Measurements from ENCODE around the gene YTHDC2.

YTHDC2 gene

DNA sequence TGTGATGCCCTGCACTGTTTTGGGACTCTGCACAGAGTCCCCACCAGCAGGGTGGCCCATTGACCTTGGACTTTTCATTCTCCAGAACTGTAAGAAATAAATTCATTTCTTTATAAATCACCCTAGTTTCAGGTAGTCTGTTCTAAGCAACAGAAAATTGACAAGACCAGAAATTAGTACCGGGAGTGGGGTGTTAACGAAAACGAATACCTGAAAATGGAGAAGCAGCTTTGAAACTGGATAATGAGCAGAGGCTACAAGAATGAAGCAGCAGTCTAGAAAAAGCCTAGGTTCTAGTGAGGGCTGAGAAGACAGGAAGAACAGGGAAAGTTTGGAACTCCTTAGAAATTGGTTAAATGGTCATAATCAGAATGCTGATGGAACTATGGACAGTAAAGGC is 23.2 kb upstream of the YTHDC2 start:
- Histone ChIP-seq H3K14ac (ENCODE audit: low read length) (no peak overlapping the region), H3K4ac (ENCODE audit: low read depth, low read length) (no peak overlapping the region), H3K36me3 (ENCODE audit: control insufficient read depth in 1 of 2, insufficient read depth in 2 of 2, low read length in 2 of 2) (no peaks in the 10 kb centered on the region), H3K27me3 (ENCODE audit: insufficient read depth, low read length) (peaks cover 11% of the 10 kb centered on the region), H3K9me3 (ENCODE audit: insufficient read depth, low read depth, low read length) (peaks cover 6% of the 10 kb centered on the region), H2BK12ac (ENCODE audit: low read length) (no peak overlapping the region), H4K8ac (ENCODE audit: low read depth, low read length) (no peak overlapping the region), H3K4me2 (ENCODE audit: low read length) (no peak overlapping the region), H3K79me1 (ENCODE audit: low read length) (peaks cover 11% of the 10 kb centered on the region), H2AFZ (ENCODE audit: insufficient read depth, low read length, poor library complexity) (no peak overlapping the region), H3K4me3 (ENCODE audit: low read depth, low read length) (no peak overlapping the region), H3K79me2 (ENCODE audit: control insufficient read depth, insufficient read depth, low read length, poor library complexity) (peaks cover 3% of the 10 kb centered on the region), H2BK120ac (ENCODE audit: insufficient read depth, low read length, poor library complexity) (no peak overlapping the region), H3K27ac (ENCODE audit: low read depth, low read length) (no peak overlapping the region), H3K18ac (ENCODE audit: low read length) (no peak overlapping the region), H2BK5ac (ENCODE audit: low read depth, low read length, poor library complexity) (no peak overlapping the region), H4K12ac (ENCODE audit: low read depth, low read length) (no peak overlapping the region), H3K9ac (ENCODE audit: low read length) (no peak overlapping the region), H4K91ac (ENCODE audit: low read depth, low read length) (no peak overlapping the region), H3K4me1 (ENCODE audit: control insufficient read depth in 1 of 2, insufficient read depth in 2 of 2, low read length in 2 of 2) (peaks cover 15% of the 10 kb centered on the region in 2 experiments), H2AK5ac (ENCODE audit: low read length) (no peak overlapping the region), H3K23ac (ENCODE audit: low read length) (no peak overlapping the region)
- DNase-seq = no peak
- no CpG with 5 or more reads among the region's 3 CpGs for WGBS (ENCODE audit: extremely low coverage, insufficient coverage, insufficient read length)

DNA sequence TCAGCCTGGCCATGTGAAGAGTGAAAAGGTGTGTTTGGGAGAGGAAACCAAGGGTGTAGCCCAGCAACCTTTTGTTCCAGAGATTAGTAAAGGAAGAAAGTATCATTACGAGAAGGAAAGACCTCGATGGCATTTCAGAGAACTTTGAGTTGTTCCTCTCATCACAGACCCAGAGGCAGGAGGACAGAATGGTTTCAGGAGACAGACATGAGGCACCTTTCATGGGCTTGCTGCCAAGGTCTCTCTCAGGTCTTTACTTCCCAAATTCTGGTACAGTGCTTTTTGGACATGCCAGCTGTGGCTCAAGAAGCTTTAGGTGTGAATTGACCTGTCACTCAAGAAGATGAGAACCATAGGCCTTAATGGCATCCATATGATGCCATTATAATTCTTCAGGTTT is 22.5 kb upstream of the YTHDC2 start:
- Histone ChIP-seq H3K4me1 (ENCODE audit: control insufficient read depth in 1 of 2, insufficient read depth in 2 of 2, low read length in 2 of 2) (peaks cover 15% of the 10 kb centered on the region in 2 experiments), H2AFZ (ENCODE audit: insufficient read depth, low read length, poor library complexity) (no peak overlapping the region), H3K23ac (ENCODE audit: low read length) (no peak overlapping the region), H3K18ac (ENCODE audit: low read length) (no peak overlapping the region), H3K4me3 (ENCODE audit: low read depth, low read length) (no peak overlapping the region), H2BK120ac (ENCODE audit: insufficient read depth, low read length, poor library complexity) (no peak overlapping the region), H3K4me2 (ENCODE audit: low read length) (no peak overlapping the region), H3K79me1 (ENCODE audit: low read length) (peaks cover 11% of the 10 kb centered on the region), H3K27ac (ENCODE audit: low read depth, low read length) (no peak overlapping the region), H3K4ac (ENCODE audit: low read depth, low read length) (no peak overlapping the region), H4K91ac (ENCODE audit: low read depth, low read length) (no peak overlapping the region), H2BK5ac (ENCODE audit: low read depth, low read length, poor library complexity) (no peak overlapping the region), H3K27me3 (ENCODE audit: insufficient read depth, low read length) (peaks cover 11% of the 10 kb centered on the region), H2AK5ac (ENCODE audit: low read length) (no peak overlapping the region), H3K14ac (ENCODE audit: low read length) (no peak overlapping the region), H3K79me2 (ENCODE audit: control insufficient read depth, insufficient read depth, low read length, poor library complexity) (peaks cover 3% of the 10 kb centered on the region), H4K8ac (ENCODE audit: low read depth, low read length) (no peak overlapping the region), H3K36me3 (ENCODE audit: control insufficient read depth in 1 of 2, insufficient read depth in 2 of 2, low read length in 2 of 2) (no peaks in the 10 kb centered on the region), H2BK12ac (ENCODE audit: low read length) (no peak overlapping the region), H3K9me3 (ENCODE audit: insufficient read depth, low read depth, low read length) (peaks cover 6% of the 10 kb centered on the region), H4K12ac (ENCODE audit: low read depth, low read length) (no peak overlapping the region), H3K9ac (ENCODE audit: low read length) (no peak overlapping the region)
- WGBS (ENCODE audit: extremely low coverage, insufficient coverage, insufficient read length) = no CpG with 5 or more reads among the region's 2 CpGs
- no peak for DNase-seq

DNA sequence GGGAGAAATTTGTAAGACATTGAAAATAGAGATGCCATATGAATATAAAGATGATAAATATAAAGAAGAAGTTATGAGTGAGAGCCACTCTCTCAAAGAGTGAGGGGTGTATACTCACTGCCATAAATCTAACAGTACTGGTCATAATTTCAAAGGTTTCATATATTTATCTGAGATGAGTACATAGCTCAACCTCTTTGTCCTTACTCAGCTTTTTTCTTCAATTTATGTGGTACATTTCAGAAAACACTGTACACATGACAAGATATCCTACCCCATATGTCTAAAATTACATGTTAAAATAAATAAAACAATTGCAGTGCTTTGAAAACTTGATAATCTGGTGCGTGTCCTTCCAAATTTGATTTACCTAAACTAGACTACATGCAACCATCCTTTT is 20.0 kb upstream of the YTHDC2 start:
- H2BK5ac ChIP-seq (ENCODE audit: low read depth, low read length, poor library complexity) = no peak overlapping the region
- no peak overlapping the region for H3K27ac ChIP-seq (ENCODE audit: low read depth, low read length)
- H3K4me3 ChIP-seq (ENCODE audit: low read depth, low read length) = no peak overlapping the region
- no CpG with 5 or more reads among the region's 1 CpG for WGBS (ENCODE audit: extremely low coverage, insufficient coverage, insufficient read length)
- no peaks in the 10 kb centered on the region for H3K27me3 ChIP-seq (ENCODE audit: insufficient read depth, low read length)
- H4K91ac ChIP-seq (ENCODE audit: low read depth, low read length) = no peak overlapping the region
- H3K79me1 ChIP-seq (ENCODE audit: low read length) = peaks cover 5% of the 10 kb centered on the region
- no peak overlapping the region for H4K12ac ChIP-seq (ENCODE audit: low read depth, low read length)
- H3K18ac ChIP-seq (ENCODE audit: low read length) = no peak overlapping the region
- H2AFZ ChIP-seq (ENCODE audit: insufficient read depth, low read length, poor library complexity) = no peak overlapping the region
- H2BK12ac ChIP-seq (ENCODE audit: low read length) = no peak overlapping the region
- no peak for DNase-seq
- no peaks in the 10 kb centered on the region for H3K79me2 ChIP-seq (ENCODE audit: control insufficient read depth, insufficient read depth, low read length, poor library complexity)
- no peak overlapping the region for H4K8ac ChIP-seq (ENCODE audit: low read depth, low read length)
- no peak overlapping the region for H3K4ac ChIP-seq (ENCODE audit: low read depth, low read length)
- H3K36me3 ChIP-seq (ENCODE audit: control insufficient read depth in 1 of 2, insufficient read depth in 2 of 2, low read length in 2 of 2) = no peaks in the 10 kb centered on the region
- H2AK5ac ChIP-seq (ENCODE audit: low read length) = no peak overlapping the region
- no peak overlapping the region for H3K23ac ChIP-seq (ENCODE audit: low read length)
- H2BK120ac ChIP-seq (ENCODE audit: insufficient read depth, low read length, poor library complexity) = no peak overlapping the region
- no peak overlapping the region for H3K9ac ChIP-seq (ENCODE audit: low read length)
- H3K14ac ChIP-seq (ENCODE audit: low read length) = no peak overlapping the region
- no peak overlapping the region for H3K4me2 ChIP-seq (ENCODE audit: low read length)
- H3K9me3 ChIP-seq (ENCODE audit: insufficient read depth, low read depth, low read length) = peaks cover 6% of the 10 kb centered on the region
- peaks cover 7 to 8% of the 10 kb centered on the region in 2 experiments for H3K4me1 ChIP-seq (ENCODE audit: control insufficient read depth in 1 of 2, insufficient read depth in 2 of 2, low read length in 2 of 2)

DNA sequence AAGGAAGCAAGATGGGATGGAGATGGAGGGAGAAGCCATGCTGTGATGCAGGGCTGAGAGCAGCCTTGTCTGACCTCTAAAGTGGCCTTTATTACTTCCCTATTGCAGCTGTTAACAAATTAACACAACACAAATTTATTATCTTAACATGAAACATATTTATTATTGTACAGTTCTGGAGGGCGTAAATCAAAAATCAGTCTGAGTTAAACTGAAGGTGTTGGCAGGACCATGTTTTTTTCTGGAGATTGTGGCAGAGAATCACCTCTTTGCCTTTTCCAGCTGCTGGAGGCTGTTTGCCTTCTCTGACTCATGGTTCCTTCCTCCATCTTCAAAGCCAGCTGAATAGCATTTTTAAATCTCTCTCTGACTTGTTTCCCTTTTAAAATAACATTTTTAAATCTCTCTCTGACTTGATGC is 18.1 kb upstream of the YTHDC2 start:
- Histone ChIP-seq H3K23ac (ENCODE audit: low read length) (no peak overlapping the region), H3K9me3 (ENCODE audit: insufficient read depth, low read depth, low read length) (peaks cover 4% of the 10 kb centered on the region), H3K79me2 (ENCODE audit: control insufficient read depth, insufficient read depth, low read length, poor library complexity) (no peaks in the 10 kb centered on the region), H3K27me3 (ENCODE audit: insufficient read depth, low read length) (no peaks in the 10 kb centered on the region), H4K12ac (ENCODE audit: low read depth, low read length) (no peak overlapping the region), H2BK12ac (ENCODE audit: low read length) (no peak overlapping the region), H4K91ac (ENCODE audit: low read depth, low read length) (no peak overlapping the region), H4K8ac (ENCODE audit: low read depth, low read length) (no peak overlapping the region), H3K36me3 (ENCODE audit: control insufficient read depth in 1 of 2, insufficient read depth in 2 of 2, low read length in 2 of 2) (no peaks in the 10 kb centered on the region), H2AFZ (ENCODE audit: insufficient read depth, low read length, poor library complexity) (no peak overlapping the region), H3K9ac (ENCODE audit: low read length) (peak overlapping the region; percentile 74), H3K79me1 (ENCODE audit: low read length) (no peaks in the 10 kb centered on the region), H3K14ac (ENCODE audit: low read length) (no peak overlapping the region), H2AK5ac (ENCODE audit: low read length) (no peak overlapping the region), H3K4me1 (ENCODE audit: control insufficient read depth in 1 of 2, insufficient read depth in 2 of 2, low read length in 2 of 2) (no peaks in the 10 kb centered on the region), H3K4me2 (ENCODE audit: low read length) (no peak overlapping the region), H3K4ac (ENCODE audit: low read depth, low read length) (no peak overlapping the region), H3K18ac (ENCODE audit: low read length) (no peak overlapping the region), H2BK120ac (ENCODE audit: insufficient read depth, low read length, poor library complexity) (no peak overlapping the region), H3K4me3 (ENCODE audit: low read depth, low read length) (no peak overlapping the region), H3K27ac (ENCODE audit: low read depth, low read length) (no peak overlapping the region), H2BK5ac (ENCODE audit: low read depth, low read length, poor library complexity) (no peak overlapping the region)
- DNase-seq = no peak
- no CpG with 5 or more reads among the region's 1 CpG for WGBS (ENCODE audit: extremely low coverage, insufficient coverage, insufficient read length)

Data from trophoblast cell (in vitro differentiated cells and primary cell).